ENCODE measurements around the gene TAAR1. TPM values are rescaled to one million over a fixed set of nuclear protein-coding genes. Genes with fewer than 3 reads are reported as not detected.
"Not testable (repeated sequence)": the region's sequence is repeated elsewhere in the genome, so short reads cannot be mapped to it uniquely, and the experiment has no call there.

TAAR1 gene
- total RNA-seq, 1 experiment from 2014 or later = not detected

DNA sequence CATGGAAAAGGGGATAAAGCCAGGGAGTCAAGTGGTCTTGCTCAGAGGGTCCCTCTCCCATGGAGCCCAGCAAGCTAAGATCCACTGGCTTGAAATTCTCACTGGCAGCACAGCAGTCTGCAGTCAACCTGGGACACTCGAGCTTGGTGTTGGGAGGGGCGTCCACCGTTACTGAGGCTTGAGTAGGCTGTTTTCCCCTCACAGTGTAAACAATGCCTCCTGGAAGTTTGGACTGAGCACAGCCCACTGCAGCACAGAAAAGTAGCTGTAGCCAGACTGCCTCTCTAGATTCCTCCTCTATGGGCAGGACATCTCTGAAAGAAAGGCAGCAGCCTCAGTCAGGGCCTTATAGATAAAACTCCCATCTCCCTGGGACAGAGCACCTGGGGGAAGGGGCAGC lies 23.7 kb downstream of the TAAR1 start:
- H3K9me2 ChIP-seq (ENCODE audit: insufficient read depth); H2AFZ ChIP-seq; intact Hi-C loops (cut with micrococcal nuclease; ENCODE audit: unreplicated experiment); H3K27ac ChIP-seq; CTCF ChIA-PET; H3K4me3 ChIP-seq; H4K20me1 ChIP-seq (ENCODE audit: insufficient read depth); POLR2A ChIA-PET (ENCODE audit: unreplicated experiment); DNase-seq; H3K27me3 ChIP-seq (ENCODE audit: insufficient read depth, low read depth); H3K4me1 ChIP-seq (replicated peaks; ENCODE audit: insufficient read depth); BruUV-seq (replicated peaks); H3F3A ChIP-seq (ENCODE audit: insufficient read depth, low read depth); H3K4me2 ChIP-seq; H3K36me3 ChIP-seq (ENCODE audit: low read depth); H3K79me2 ChIP-seq (ENCODE audit: low read depth); H3K9me3 ChIP-seq (ENCODE audit: insufficient read depth, low read depth): not testable (repeated sequence)

DNA sequence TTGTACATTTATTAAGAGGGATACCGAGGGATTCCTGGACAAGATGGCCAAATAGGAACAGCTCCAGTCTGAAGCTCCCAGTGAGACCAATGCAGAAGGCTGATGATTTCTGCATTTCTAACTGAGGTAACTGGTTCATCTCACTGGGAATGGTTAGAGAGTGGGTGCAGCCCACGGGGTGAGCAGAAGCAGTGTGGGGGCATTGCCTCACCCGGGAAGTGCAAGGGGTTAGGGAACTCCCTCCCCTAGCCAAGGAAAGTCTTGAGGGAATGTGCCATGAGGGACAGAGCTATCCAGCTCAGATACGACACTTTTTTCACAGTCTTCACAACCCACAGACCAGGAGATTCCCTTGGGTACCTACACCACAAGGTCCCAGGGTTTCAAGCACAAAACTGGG lies 24.2 kb downstream of the TAAR1 start:
- no peak for DNase-seq
- intact Hi-C loops (cut with micrococcal nuclease; ENCODE audit: unreplicated experiment) = no loop called here
- Histone ChIP-seq H3K4me3 (no peak overlapping the region), H3K9me2 (ENCODE audit: insufficient read depth) (no peaks in the 10 kb centered on the region), H3F3A (ENCODE audit: insufficient read depth, low read depth) (no peaks in the 10 kb centered on the region), H3K36me3 (ENCODE audit: low read depth) (no peaks in the 10 kb centered on the region), H4K20me1 (ENCODE audit: insufficient read depth) (no peaks in the 10 kb centered on the region), H3K4me2 (no peak overlapping the region), H3K27ac (no peak overlapping the region), H3K27me3 (ENCODE audit: insufficient read depth, low read depth) (no peaks in the 10 kb centered on the region), H3K9me3 (ENCODE audit: insufficient read depth, low read depth) (no peaks in the 10 kb centered on the region; the same call in 1 of the 2 replicates), H3K79me2 (ENCODE audit: low read depth) (no peaks in the 10 kb centered on the region), H2AFZ (no peak overlapping the region), H3K4me1 (replicated peaks; ENCODE audit: insufficient read depth) (no peaks in the 10 kb centered on the region)
- BruUV-seq (replicated peaks) = no TSS peak
- ChIA-PET POLR2A (ENCODE audit: unreplicated experiment) (no interaction called here), CTCF (no interaction called here)
- TF ChIP-seq, protein P1, sequence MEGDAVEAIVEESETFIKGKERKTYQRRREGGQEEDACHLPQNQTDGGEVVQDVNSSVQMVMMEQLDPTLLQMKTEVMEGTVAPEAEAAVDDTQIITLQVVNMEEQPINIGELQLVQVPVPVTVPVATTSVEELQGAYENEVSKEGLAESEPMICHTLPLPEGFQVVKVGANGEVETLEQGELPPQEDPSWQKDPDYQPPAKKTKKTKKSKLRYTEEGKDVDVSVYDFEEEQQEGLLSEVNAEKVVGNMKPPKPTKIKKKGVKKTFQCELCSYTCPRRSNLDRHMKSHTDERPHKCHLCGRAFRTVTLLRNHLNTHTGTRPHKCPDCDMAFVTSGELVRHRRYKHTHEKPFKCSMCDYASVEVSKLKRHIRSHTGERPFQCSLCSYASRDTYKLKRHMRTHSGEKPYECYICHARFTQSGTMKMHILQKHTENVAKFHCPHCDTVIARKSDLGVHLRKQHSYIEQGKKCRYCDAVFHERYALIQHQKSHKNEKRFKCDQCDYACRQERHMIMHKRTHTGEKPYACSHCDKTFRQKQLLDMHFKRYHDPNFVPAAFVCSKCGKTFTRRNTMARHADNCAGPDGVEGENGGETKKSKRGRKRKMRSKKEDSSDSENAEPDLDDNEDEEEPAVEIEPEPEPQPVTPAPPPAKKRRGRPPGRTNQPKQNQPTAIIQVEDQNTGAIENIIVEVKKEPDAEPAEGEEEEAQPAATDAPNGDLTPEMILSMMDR (conservative IDR thresholded peaks at IDR 0.05) = no peak
- TF ChIP-seq EZH2 (IDR thresholded peaks at IDR 0.05; ENCODE audit: low read depth) = no peak

DNA sequence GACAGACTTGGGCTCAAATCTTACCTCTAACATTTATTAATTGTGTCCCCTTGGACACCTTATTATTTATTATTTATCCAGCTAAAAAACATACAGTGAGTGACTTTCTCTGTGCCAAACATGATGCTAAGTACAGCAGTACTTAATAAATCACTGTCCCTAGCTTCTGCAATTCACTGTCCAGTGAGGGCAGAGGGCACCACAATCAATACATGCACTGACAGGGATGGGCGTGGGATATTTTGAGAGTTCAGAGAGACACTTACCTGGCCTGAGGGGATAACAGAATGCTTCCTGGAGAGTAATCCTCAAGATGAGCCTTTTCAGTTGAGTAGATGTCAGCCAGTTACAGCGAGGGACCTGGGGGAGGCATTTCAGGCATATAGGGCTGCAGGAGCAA lies 25.6 kb downstream of the TAAR1 start:
- Histone ChIP-seq H3K9me2 (ENCODE audit: insufficient read depth) (no peaks in the 10 kb centered on the region), H2AFZ (no peak overlapping the region), H3K79me2 (ENCODE audit: low read depth) (no peaks in the 10 kb centered on the region), H3K36me3 (ENCODE audit: low read depth) (no peaks in the 10 kb centered on the region), H4K20me1 (ENCODE audit: insufficient read depth) (no peaks in the 10 kb centered on the region), H3K27ac (no peak overlapping the region), H3K4me3 (no peak overlapping the region), H3K4me1 (replicated peaks; ENCODE audit: insufficient read depth) (no peaks in the 10 kb centered on the region), H3K9me3 (ENCODE audit: insufficient read depth, low read depth) (no peaks in the 10 kb centered on the region; the same call in 1 of the 2 replicates), H3K27me3 (ENCODE audit: insufficient read depth, low read depth) (no peaks in the 10 kb centered on the region), H3F3A (ENCODE audit: insufficient read depth, low read depth) (no peaks in the 10 kb centered on the region), H3K4me2 (no peak overlapping the region)
- no peak for TF ChIP-seq EZH2 (IDR thresholded peaks at IDR 0.05; ENCODE audit: low read depth)
- TF ChIP-seq, protein P1 (conservative IDR thresholded peaks at IDR 0.05) = no peak
- POLR2A ChIA-PET (ENCODE audit: unreplicated experiment) = interaction anchor here (0.6 kb wide), 1 partner anchor 190 kb away, joined by 10 read pairs; no protein-coding TSS in a partner anchor
- DNase-seq = no peak
- CTCF ChIA-PET = no interaction called here
- BruUV-seq (replicated peaks) = no TSS peak
- intact Hi-C loops (cut with micrococcal nuclease; ENCODE audit: unreplicated experiment) = no loop called here

DNA sequence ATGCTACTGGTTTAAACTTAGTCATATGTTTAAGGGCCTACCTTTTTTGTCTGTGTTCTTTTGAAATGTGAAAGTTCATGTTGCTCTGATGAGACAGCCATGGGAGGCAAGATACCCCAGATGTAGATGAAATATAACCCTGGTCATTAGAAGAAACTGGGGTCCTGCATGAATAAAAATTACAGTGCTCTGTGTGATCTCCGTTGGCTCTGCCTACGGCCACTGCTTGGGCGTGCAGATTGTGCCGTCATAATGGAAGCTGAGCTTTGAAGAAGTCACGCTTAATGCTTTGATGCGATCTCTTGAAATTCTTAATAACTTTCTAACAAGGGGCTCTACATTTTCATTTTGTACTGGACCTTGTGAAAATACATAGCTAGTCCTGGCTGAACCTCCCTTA lies 34.8 kb downstream of the TAAR1 start, which contains the start of gene TAAR2:
Gene TAAR2 (minus strand): TSS at position 101 of the 400 bp plus-strand sequence. CDS start 0 bp downstream, at position 101.
- Histone ChIP-seq H3K9me3 (ENCODE audit: insufficient read depth, low read depth) (no peaks in the 10 kb centered on the region), H4K20me1 (ENCODE audit: insufficient read depth) (no peaks in the 10 kb centered on the region), H3K4me2 (no peak within 1 kb of the TSS), H2AFZ (peak within 1 kb of the TSS; percentile 21; the same call in 1 of the 2 replicates), H3K4me1 (replicated peaks; ENCODE audit: insufficient read depth) (no peaks in the 10 kb centered on the region), H3K27me3 (ENCODE audit: insufficient read depth, low read depth) (no peaks in the 10 kb centered on the region), H3K9me2 (ENCODE audit: insufficient read depth) (no peaks in the 10 kb centered on the region), H3F3A (ENCODE audit: insufficient read depth, low read depth) (no peaks in the 10 kb centered on the region), H3K79me2 (ENCODE audit: low read depth) (no peaks in the 10 kb centered on the region), H3K27ac (no peak within 1 kb of the TSS), H3K36me3 (ENCODE audit: low read depth) (no peaks in the 10 kb centered on the region), H3K4me3 (no peak within 1 kb of the TSS)
- TF ChIP-seq EZH2 (IDR thresholded peaks at IDR 0.05; ENCODE audit: low read depth) = no peak
- intact Hi-C loops (cut with micrococcal nuclease; ENCODE audit: unreplicated experiment) = no loop called here
- POLR2A ChIA-PET (ENCODE audit: unreplicated experiment) = no interaction called here
- DNase-seq = no peak
- CTCF ChIA-PET = interaction anchor here (0.6 kb wide), 1 partner anchor 567 kb away, joined by 5 read pairs; no protein-coding TSS in a partner anchor
- BruUV-seq (replicated peaks) = no TSS peak

All from PC-9 (cell line).